H1 (cell line): Measurements from ENCODE around the gene CRYGS.

Experiments
- ASH2L ChIP-seq: fragments of 200-600, 300-600 bp; sonication (generic); IDR thresholded peaks from one replicate; pipeline ENCODE4 v1.7.1; 2017; ENCODE audit warnings: low read length
- CEBPB ChIP-seq: IDR thresholded peaks from 2 replicates; pipeline ENCODE4 v1.6.1; 2012; ENCODE audit warnings: low read depth, low read length
- CREB1 ChIP-seq: IDR thresholded peaks from 2 replicates; pipeline ENCODE4 v1.6.1; 2012; ENCODE audit warnings: inconsistent platforms
- GABPA ChIP-seq: IDR thresholded peaks from 2 replicates; pipeline ENCODE4 v1.6.1; 2011; ENCODE audit warnings: mild to moderate bottlenecking, low read length, moderate library complexity, borderline replicate concordance; ENCODE audit not compliant: insufficient read depth
- HDAC6 ChIP-seq: IDR thresholded peaks from one replicate; pipeline ENCODE4 v1.7.1; 2012; ENCODE audit warnings: low read depth, mild to moderate bottlenecking, inconsistent platforms, low read length, moderate library complexity
- POLR2A ChIP-seq, 2 experiments: IDR thresholded peaks; 1 replicate in 1 of 2; 2 replicates in 1 of 2; pipeline ENCODE4 v1.6.1; 2011; ENCODE audit warnings: low read depth in 2 of 2, low read length in 2 of 2, mild to moderate bottlenecking in 2 of 2; ENCODE audit errors: control extremely low read depth in 1 of 2
- POLR2AphosphoS5 ChIP-seq: IDR thresholded peaks from 2 replicates; pipeline ENCODE4 v1.6.1; 2011; ENCODE audit warnings: low read depth, low read length
- TF ChIP-seq, protein P1 (sequence below), 3 experiments: IDR thresholded peaks; 1 replicate in 2 of 3; 2 replicates in 1 of 3; pipeline versions ENCODE4 v1.5.1 to v1.6.1; 2011; ENCODE audit warnings: low read length in 3 of 3, mild to moderate bottlenecking in 3 of 3, inconsistent platforms in 2 of 3, low read depth in 1 of 3, moderate library complexity in 1 of 3; ENCODE audit not compliant: insufficient read depth in 1 of 3; ENCODE audit errors: control extremely low read depth in 1 of 3

DNA sequence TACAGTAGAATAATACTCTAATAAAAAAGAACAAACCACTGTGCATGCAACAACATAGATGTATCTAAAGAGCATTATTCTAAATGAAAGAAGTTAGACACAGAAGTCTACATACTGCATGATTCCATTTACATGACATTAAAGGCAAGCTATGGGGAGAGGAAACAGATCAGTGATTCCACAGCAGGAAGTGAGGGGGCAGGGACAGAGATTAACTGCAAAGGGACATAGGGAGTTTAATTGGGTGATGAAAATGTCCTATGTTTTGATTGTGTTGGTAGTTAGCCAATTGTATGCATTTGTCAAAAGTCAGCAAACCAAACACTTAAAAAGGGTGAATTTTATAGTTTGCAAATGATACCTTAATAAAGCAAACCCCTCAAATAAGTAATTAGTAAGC lies 13.8 kb downstream of the CRYGS start:
- TF ChIP-seq GABPA (no peak), POLR2A (IDR thresholded peaks at IDR 0.05; ENCODE audit: control extremely low read depth in 1 of 2, low read depth in 2 of 2, low read length in 2 of 2) (no peak), CEBPB (no peak), POLR2AphosphoS5 (no peak), CREB1 (no peak), ASH2L (no peak), HDAC6 (no peak)
- TF ChIP-seq, protein P1, sequence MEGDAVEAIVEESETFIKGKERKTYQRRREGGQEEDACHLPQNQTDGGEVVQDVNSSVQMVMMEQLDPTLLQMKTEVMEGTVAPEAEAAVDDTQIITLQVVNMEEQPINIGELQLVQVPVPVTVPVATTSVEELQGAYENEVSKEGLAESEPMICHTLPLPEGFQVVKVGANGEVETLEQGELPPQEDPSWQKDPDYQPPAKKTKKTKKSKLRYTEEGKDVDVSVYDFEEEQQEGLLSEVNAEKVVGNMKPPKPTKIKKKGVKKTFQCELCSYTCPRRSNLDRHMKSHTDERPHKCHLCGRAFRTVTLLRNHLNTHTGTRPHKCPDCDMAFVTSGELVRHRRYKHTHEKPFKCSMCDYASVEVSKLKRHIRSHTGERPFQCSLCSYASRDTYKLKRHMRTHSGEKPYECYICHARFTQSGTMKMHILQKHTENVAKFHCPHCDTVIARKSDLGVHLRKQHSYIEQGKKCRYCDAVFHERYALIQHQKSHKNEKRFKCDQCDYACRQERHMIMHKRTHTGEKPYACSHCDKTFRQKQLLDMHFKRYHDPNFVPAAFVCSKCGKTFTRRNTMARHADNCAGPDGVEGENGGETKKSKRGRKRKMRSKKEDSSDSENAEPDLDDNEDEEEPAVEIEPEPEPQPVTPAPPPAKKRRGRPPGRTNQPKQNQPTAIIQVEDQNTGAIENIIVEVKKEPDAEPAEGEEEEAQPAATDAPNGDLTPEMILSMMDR (IDR thresholded peaks at IDR 0.05; ENCODE audit: control extremely low read depth in 1 of 3, insufficient read depth in 1 of 3, low read depth in 1 of 3, low read length in 3 of 3): no peak
